ENCODE results near the gene FAM118A. TPM values are rescaled to one million over a fixed set of nuclear protein-coding genes. Genes with fewer than 3 reads are reported as not detected.

FAM118A gene
- total and polyA plus RNA-seq, 2 of the 8 experiments (the other 6 are each of a cell fraction or from before 2014, with no cell fraction given) = 8.5 to 18.6 TPM

GRCh38 chr22:45298934-45299505 lies 10.7 kb upstream of the FAM118A start:
- Histone ChIP-seq H3K27ac (ENCODE audit: low read depth, low read length) (no peak overlapping the region), H3K23ac (ENCODE audit: insufficient read length) (no peak overlapping the region), H3K79me2 (ENCODE audit: control insufficient read depth in 1 of 2, insufficient read depth in 2 of 2, low read length in 2 of 2) (no peaks in the 10 kb centered on the region), H3K27me3 (replicated peaks in 1 of 4; ENCODE audit: control insufficient read depth in 3 of 4, extremely low read depth in 1 of 4, insufficient read depth in 3 of 4, low read length in 3 of 4) (no peaks in the 10 kb centered on the region; a peak in 1 of 7 replicates), H3K14ac (ENCODE audit: insufficient read length) (no peak overlapping the region), H4K5ac (ENCODE audit: insufficient read length, low read depth, low read length) (no peak overlapping the region), H2BK120ac (replicated peaks; ENCODE audit: low read depth, low read length) (no peak overlapping the region), H3K18ac (ENCODE audit: extremely low read depth, low read length) (peak overlapping the region; percentile 55), H4K20me1 (replicated peaks in 1 of 2; ENCODE audit: control insufficient read depth in 1 of 2, insufficient read depth in 2 of 2, low read length in 2 of 2) (no peaks in the 10 kb centered on the region), H3K23me2 (ENCODE audit: low read depth, low read length) (no peaks in the 10 kb centered on the region), H2AK5ac (ENCODE audit: low read depth, low read length) (no peak overlapping the region), H2BK5ac (ENCODE audit: low read depth, low read length) (peak overlapping the region; percentile 71; the same call in 1 of the 2 replicates), H2BK12ac (ENCODE audit: low read depth, low read length) (no peak overlapping the region), H3K9ac (replicated peaks in 1 of 4; ENCODE audit: extremely low read depth in 1 of 4, low read depth in 3 of 4, low read length in 3 of 4) (no peak overlapping the region), H4K91ac (replicated peaks; ENCODE audit: insufficient read length, low read length) (no peak overlapping the region), H4K8ac (ENCODE audit: extremely low read depth, insufficient read depth, low read length) (no peak overlapping the region), H3K36me3 (ENCODE audit: control insufficient read depth in 2 of 4, insufficient read depth in 4 of 4, low read length in 3 of 4) (no peaks in the 10 kb centered on the region), H2AFZ (ENCODE audit: low read length) (peak overlapping the region; percentile 85), H3K4ac (replicated peaks; ENCODE audit: insufficient read length, low read depth, low read length) (no peak overlapping the region), H3K56ac (replicated peaks; ENCODE audit: insufficient read length, low read depth, low read length) (no peak overlapping the region), H2BK20ac (ENCODE audit: low read length) (no peak overlapping the region), H3K4me1 (replicated peaks in 1 of 4; ENCODE audit: control insufficient read depth in 3 of 4, insufficient read depth in 4 of 4, low read length in 3 of 4) (peaks cover 0 to 10% (median 2%) of the 10 kb centered on the region in 4 experiments; a peak in 2 of 7 replicates), H3K4me3 (ENCODE audit: extremely low read depth in 1 of 4, insufficient read depth in 2 of 4, low read depth in 3 of 4, low read length in 4 of 4) (no peak overlapping the region), H3K4me2 (ENCODE audit: insufficient read depth in 1 of 2, low read depth in 2 of 2, low read length in 2 of 2) (no peak overlapping the region), H3K79me1 (ENCODE audit: low read depth, low read length) (no peaks in the 10 kb centered on the region), H3K9me3 (ENCODE audit: insufficient read depth in 2 of 2, low read depth in 1 of 2, low read length in 1 of 2) (no peaks in the 10 kb centered on the region), H2BK15ac (ENCODE audit: low read length) (no peak overlapping the region)
- DNase-seq (ENCODE audit: low read depth in 1 of 2, low spot score in 2 of 2) = no peak
- no peak for FAIRE-seq
- CTCF ChIA-PET (ENCODE audit: partially characterized antibody) = interaction anchor here (0.6 to 2.4 kb wide), 6 partner anchors 10 to 279 kb away, joined by 3 to 14 read pairs (median 3); partner anchors contain the start of gene FAM118A
- 76% methylated on average over 15 of the region's 15 CpGs; no CpG with 5 or more reads in 1 of the 2 experiments for WGBS, 2 experiments (ENCODE audit: extremely low coverage in 1 of 2, insufficient coverage in 1 of 2, insufficient read length in 1 of 2, insufficient replicate concordance in 2 of 2, low coverage in 1 of 2, low lambda C conversion rate in 2 of 2, missing lambda C conversion rate in 1 of 2)
- POLR2A ChIA-PET (ENCODE audit: partially characterized antibody) = interaction anchor here (1.0 to 2.5 kb wide), 3 partner anchors 9 to 12 kb away, joined by 5 to 13 read pairs (median 7); partner anchors contain the start of gene FAM118A
- no peak for TF ChIP-seq POU5F1 (IDR thresholded peaks at IDR 0.05; ENCODE audit: low read depth, low read length)
- TF ChIP-seq POLR2A (IDR thresholded peaks at IDR 0.05; ENCODE audit: control extremely low read depth in 1 of 2, low read depth in 2 of 2, low read length in 2 of 2) = no peak
- TF ChIP-seq SP4 (IDR thresholded peaks at IDR 0.05; ENCODE audit: low read length) = no peak
- TF ChIP-seq EZH2 (IDR thresholded peaks at IDR 0.05; ENCODE audit: low read depth, low read length, severe bottlenecking) = no peak
- TF ChIP-seq CTBP2 (IDR thresholded peaks at IDR 0.05; ENCODE audit: borderline replicate concordance, insufficient read depth, insufficient read length, low read length) = no peak
- no peak for TF ChIP-seq RAD21 (IDR thresholded peaks at IDR 0.05 in 1 of 2, conservative IDR thresholded peaks at IDR 0.05 in 1 of 2; ENCODE audit: low read depth in 2 of 2, low read length in 2 of 2)
- TF ChIP-seq MAX (IDR thresholded peaks at IDR 0.05) = no peak
- TF ChIP-seq TBP (IDR thresholded peaks at IDR 0.05; ENCODE audit: low read depth, low read length) = no peak
- TF ChIP-seq SUZ12 (IDR thresholded peaks at IDR 0.05; ENCODE audit: low read length) = no peak
- TF ChIP-seq CHD1 (IDR thresholded peaks at IDR 0.05; ENCODE audit: low read depth, low read length) = no peak
- TF ChIP-seq CBX5 (IDR thresholded peaks at IDR 0.05; ENCODE audit: low read depth, low read length) = no peak
- no peak for TF ChIP-seq KDM5A (IDR thresholded peaks at IDR 0.05; ENCODE audit: low read length)
- TF ChIP-seq SAP30 (IDR thresholded peaks at IDR 0.05; ENCODE audit: insufficient read depth, insufficient replicate concordance, low read length) = no peak
